Measurements from ENCODE around the gene CORO7.

The CORO7 gene

DNA sequence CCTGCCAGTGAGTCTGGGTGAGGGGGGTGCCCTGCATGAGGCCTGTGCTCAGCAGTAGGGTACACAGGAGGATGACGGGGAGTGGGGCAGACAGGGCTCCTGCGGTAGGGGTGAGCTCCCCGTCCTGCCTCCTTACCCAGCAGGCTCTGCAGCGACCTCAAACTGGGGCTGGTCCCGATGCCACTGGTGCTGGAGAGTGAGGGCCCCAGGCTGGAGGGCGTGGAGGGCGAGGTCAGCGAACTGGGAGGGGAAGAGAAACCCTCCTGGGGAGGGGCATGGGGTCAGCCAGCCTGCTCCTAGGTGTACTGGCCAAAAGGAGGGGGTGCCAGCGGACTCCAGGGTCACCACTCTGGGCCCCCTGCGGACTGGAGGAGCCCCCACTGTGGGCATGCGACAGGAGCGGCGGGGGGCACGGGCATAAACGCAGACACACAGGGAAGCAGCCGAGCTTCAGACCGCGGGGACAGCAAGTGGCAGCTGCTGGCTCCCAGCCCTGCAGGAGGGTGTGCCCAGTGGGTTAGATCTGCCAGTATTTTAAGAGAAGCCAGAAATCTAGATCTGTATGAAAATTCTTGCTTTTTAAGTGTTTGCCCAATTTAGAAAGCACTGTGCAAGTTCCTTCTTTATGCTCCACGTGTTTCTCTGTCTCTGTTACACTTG, 53.8 kb downstream of the CORO7 start:
- no peak overlapping the region for H3K27ac ChIP-seq
- H3K4me3 ChIP-seq, result no peak overlapping the region

GRCh38 chr16:4361944-4362311, 54.5 kb downstream of the CORO7 start:
- H3K27ac ChIP-seq, result no peak overlapping the region
- H3K4me3 ChIP-seq, result no peak overlapping the region

DNA sequence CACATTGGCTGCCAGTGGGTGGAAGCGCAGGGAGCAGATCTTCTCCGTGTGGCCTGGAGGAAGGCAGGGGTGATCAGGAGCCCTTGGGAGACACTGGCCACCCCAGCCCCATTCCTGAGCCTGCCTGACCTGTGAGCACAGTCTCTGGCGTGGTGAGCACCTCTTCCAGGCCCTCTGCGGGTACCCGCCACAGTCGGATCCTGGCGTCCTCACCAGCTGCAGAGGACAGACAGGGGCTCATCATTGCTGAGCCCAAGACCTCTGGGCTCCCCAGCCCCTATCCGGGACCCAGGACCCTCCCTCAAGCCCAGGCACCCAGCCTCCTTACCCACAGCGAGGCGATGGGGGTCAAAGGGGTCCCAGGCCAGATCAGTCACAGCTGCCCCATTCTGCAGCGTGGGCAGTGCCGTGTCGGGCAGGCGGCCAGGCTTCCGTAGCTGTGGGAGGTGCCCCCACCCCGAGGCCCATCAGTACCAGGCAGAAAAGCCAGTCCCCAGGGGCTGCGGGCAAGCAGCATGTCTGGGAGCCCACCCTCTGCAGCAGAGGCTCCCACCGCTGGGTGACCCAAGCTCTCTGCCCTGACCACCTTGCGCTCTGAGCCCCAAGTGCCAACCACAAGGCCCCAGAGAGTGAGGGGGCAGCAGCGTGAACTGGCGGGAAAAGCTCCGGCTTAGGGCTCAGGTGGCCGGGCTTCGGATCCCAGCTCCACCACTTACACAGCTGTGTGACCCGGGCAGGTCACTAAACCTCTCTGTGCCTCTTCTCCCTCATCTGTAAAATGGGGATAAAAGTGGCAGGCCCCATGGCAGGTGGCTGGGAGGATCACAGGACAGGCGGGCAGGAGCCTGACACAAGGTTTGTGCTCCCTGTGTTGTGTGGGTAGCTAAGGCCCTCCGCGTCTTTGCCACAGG, 55.1 kb downstream of the CORO7 start:
- Histone ChIP-seq H3K27ac (no peak overlapping the region), H3K4me3 (no peak overlapping the region)

DNA sequence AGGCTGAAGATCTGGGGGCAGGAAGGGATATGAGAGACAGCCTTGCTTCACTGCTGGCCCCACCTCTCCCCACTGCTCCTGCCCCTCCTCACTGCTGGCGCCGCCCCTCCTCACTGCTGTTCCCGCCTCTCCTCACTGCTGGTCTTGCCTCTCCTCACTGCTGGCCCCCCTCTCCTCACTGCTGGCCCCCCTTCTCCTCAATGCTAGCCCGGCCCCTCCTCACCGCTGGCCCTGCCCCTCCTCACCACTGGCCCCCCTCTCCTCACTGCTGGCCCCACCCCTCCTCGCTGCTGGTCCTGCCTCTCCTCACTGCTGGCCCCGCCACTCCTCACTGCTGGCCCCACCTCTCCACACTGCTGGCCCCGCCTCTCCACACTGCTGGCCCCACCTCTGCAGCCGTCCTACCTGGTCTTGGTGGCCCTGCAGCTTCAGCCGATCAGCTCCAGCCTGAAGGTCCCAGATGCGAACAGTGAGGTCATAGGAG, 55.8 kb downstream of the CORO7 start:
- Histone ChIP-seq H3K4me3 (no peak overlapping the region), H3K27ac (no peak overlapping the region)

GRCh38 chr16:4359914-4360313, 56.5 kb downstream of the CORO7 start:
- H3K27ac ChIP-seq, result no peak overlapping the region
- H3K4me3 ChIP-seq, result no peak overlapping the region

- Histone ChIP-seq H3K27ac (no peak overlapping the region), H3K4me3 (no peak overlapping the region)
Observed at GRCh38 chr16:4358831-4359561, 57.4 kb downstream of the CORO7 start.

DNA sequence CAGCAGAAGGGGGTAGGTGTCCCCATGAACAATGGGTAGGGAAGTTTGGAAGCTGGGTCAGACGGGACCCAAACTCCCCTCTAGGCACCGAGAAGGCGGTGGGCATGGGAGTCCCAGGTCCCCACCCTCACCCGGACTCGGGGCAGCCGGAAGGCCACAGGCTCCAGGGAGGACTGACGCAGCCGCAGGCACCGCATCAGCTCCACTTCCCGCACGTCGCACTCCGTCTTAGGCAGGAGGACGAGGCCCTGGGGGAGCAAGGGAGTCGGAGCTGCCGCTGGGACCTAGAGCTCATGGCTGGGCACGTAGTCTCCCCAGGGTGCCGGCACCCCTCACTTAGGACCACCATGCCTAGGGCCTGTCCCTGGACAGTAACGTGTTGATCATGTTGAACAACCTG, 58.2 kb downstream of the CORO7 start:
- no peak overlapping the region for H3K27ac ChIP-seq
- no peak overlapping the region for H3K4me3 ChIP-seq

- H3K4me3 ChIP-seq, result no peak overlapping the region
- no peak overlapping the region for H3K27ac ChIP-seq
Observed at GRCh38 chr16:4356820-4357219, 59.6 kb downstream of the CORO7 start.

- no peak overlapping the region for H3K27ac ChIP-seq
- H3K4me3 ChIP-seq, result no peak overlapping the region
Observed at GRCh38 chr16:4354512-4355409, 61.6 kb downstream of the CORO7 start.

DNA sequence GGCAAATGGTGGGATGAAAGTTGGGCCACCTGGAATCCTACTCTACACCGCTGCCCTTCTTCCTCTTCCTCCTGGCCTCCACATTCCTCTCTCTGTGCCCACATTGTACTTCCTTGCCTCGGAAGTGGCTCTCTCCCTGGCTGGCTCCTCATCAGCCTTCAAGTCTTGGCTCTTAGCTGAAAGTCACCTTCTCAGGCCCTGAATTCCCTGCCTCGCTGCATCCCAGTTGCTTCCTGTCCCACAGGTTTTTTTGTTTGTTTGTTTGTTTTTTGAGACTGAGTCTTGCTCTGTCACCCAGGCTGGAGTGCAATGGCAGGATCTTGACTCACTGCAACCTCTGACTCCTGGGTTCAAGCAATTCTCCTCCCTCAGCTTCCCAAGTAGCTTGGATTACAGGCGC, 62.7 kb downstream of the CORO7 start:
- no peak overlapping the region for H3K27ac ChIP-seq
- H3K4me3 ChIP-seq, result no peak overlapping the region

GRCh38 chr16:4352843-4353242, 63.6 kb downstream of the CORO7 start:
- no peak overlapping the region for H3K4me3 ChIP-seq
- H3K27ac ChIP-seq, result no peak overlapping the region

DNA sequence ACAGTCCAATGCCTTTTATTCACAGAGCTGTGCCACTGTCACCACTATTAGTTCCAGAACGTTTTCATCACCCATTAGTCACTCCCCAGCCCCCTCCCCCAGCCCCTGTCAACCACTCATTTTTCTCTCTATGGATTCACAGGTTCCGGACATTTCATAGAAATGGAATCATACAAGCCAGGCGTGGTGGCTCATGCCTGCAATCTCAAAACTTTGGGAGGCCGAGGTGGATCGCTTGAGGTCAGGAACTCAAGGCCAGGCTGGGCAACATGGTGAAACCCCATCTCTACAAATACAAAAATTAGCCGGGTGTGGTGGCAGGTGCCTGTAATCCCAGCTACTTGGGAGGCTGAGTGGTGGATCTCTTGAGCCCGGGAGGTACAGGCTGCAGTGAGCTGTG, 64.5 kb downstream of the CORO7 start:
- no peak overlapping the region for H3K4me3 ChIP-seq

GRCh38 chr16:4350787-4351659, 65.4 kb downstream of the CORO7 start, which contains the start of gene PAM16:
TSS of gene PAM16 (minus strand) at chr16:4351321. CDS start at chr16:4351234, 87 bp downstream.
- H3K27ac ChIP-seq, result peak within 1 kb of the TSS; percentile 54 to 96 (median 84)

More for the DNA sequence above, 64.5 kb downstream of the CORO7 start:
- H3K27ac ChIP-seq, result peak overlapping the region in 1 of 21 experiments; percentile 91

DNA sequence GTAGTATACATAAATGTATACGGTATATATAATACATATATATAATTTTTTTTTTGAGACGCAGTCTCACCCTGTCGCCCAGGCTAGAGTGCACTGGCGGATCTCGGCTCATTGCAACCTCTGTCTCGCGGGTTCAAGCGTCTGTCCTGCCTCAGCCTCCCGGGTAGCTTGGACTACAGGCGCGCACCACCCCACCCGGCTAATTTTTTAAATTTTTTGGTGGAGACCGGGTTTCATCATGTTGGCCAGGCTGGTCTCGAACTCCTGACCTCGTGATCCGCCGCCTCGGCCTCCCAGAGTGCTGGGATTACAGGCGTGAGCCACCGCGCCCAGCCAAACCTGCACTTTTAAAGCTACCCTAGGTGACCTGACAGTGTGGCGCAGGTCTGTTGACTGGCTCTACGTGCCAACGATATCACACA, 66.0 kb downstream of the CORO7 start:
- H3K27ac ChIP-seq, result peak overlapping the region; percentile 54 to 96 (median 84)
- peak overlapping the region; percentile 56 to 98 (median 89) for H3K4me3 ChIP-seq

More at GRCh38 chr16:4350787-4351659, 65.4 kb downstream of the CORO7 start, which contains the start of gene PAM16:
- peak within 1 kb of the TSS; percentile 56 to 98 (median 89) for H3K4me3 ChIP-seq

- no peak overlapping the region for H3K4me3 ChIP-seq
- no peak overlapping the region for H3K27ac ChIP-seq
Observed at GRCh38 chr16:4349332-4349731, 67.1 kb downstream of the CORO7 start.

- peak overlapping the region in 1 of 21 experiments; percentile 22 for H3K27ac ChIP-seq
- H3K4me3 ChIP-seq, result no peak overlapping the region
Observed at GRCh38 chr16:4347765-4348509, 68.5 kb downstream of the CORO7 start.

- no peak overlapping the region for H3K27ac ChIP-seq
- no peak overlapping the region for H3K4me3 ChIP-seq
Observed at GRCh38 chr16:4347010-4347409, 69.4 kb downstream of the CORO7 start.

All from skin epidermis (tissue), 12 donors.